C4-2B (cell line): ENCODE results near the gene CRABP1.

Experiments
- ZFX ChIP-seq: fragments of 450-650 bp; IDR thresholded peaks from 2 replicates; pipeline ENCODE4 v1.6.1; 2017
- TF ChIP-seq, protein P1 (sequence below): fragments of 450-650 bp; conservative IDR thresholded peaks from 2 replicates; pipeline ENCODE4 v1.5.1; 2017; ENCODE audit warnings: mild to moderate bottlenecking

DNA sequence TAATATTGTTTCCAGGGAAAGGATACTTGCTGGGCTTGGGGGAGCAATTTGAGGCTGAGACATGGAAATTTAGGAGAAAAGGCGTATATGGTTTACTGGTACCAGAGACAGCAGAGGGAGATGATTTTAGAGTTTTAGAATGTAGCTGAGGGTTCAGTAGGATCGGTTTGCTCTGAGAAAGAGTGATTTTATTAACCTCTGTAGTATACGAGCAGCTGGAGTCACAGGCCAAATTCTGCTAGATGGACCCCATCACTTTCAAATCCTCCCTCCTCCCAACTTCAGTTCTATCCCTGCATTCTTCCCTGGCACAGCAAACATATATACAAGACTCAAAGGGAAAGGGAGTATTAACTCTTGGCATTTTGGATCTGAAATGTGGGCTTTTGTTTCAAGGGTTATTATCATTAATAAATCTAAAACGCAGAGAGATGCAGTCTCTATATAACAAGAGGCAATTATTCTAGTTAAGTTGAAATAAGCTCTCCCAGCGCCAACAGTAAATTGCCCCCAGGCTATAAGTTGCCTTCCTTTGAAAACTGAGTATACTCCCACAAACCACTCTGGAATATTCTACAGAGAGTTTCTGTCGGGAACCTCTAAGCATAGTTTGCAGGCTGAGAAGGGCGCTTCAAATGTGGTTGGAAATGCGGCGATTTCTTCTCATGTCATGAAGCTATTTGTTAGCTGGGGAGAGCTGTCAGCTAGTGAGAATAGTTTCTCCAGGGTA, 5.4 kb downstream of the CRABP1 start:
- TF ChIP-seq, protein P1, sequence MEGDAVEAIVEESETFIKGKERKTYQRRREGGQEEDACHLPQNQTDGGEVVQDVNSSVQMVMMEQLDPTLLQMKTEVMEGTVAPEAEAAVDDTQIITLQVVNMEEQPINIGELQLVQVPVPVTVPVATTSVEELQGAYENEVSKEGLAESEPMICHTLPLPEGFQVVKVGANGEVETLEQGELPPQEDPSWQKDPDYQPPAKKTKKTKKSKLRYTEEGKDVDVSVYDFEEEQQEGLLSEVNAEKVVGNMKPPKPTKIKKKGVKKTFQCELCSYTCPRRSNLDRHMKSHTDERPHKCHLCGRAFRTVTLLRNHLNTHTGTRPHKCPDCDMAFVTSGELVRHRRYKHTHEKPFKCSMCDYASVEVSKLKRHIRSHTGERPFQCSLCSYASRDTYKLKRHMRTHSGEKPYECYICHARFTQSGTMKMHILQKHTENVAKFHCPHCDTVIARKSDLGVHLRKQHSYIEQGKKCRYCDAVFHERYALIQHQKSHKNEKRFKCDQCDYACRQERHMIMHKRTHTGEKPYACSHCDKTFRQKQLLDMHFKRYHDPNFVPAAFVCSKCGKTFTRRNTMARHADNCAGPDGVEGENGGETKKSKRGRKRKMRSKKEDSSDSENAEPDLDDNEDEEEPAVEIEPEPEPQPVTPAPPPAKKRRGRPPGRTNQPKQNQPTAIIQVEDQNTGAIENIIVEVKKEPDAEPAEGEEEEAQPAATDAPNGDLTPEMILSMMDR = no peak
- TF ChIP-seq ZFX = no peak
